ENCODE results near the gene SLC35F2.

Gene SLC35F2

DNA sequence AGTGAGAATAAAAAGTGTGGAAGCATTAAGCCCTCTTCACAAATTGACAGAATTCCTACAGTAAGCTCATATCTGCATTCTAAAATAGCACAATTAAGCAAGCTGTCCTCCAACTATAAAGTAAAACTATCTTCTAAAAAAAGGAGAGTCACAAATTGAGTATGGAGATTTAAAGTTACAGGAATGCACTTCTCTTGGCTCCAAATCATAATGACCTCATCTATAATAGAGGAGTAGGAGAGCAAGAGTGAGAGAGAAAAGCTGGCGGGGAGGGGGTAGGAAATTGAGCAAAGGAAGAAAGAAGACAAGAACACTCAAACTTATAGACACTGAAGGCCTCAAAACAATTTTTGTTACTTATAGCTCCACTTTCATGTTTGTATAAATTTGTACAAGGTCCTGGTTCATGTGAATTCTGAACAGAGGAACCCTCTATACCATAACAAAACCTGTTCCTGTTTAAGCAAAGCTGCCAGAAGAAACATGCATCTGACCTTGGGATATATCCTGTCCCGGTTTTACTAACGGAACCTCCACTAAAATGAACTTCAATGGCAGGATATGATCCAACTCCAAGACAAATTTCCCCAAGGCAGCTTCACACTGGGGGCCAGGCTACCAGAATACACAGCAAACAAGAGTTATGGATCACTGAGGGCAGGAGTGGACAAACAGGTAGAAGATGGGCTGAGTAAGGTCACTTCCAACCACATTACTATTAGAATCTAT is 37.2 kb downstream of the SLC35F2 start:
- TF ChIP-seq, protein P1, sequence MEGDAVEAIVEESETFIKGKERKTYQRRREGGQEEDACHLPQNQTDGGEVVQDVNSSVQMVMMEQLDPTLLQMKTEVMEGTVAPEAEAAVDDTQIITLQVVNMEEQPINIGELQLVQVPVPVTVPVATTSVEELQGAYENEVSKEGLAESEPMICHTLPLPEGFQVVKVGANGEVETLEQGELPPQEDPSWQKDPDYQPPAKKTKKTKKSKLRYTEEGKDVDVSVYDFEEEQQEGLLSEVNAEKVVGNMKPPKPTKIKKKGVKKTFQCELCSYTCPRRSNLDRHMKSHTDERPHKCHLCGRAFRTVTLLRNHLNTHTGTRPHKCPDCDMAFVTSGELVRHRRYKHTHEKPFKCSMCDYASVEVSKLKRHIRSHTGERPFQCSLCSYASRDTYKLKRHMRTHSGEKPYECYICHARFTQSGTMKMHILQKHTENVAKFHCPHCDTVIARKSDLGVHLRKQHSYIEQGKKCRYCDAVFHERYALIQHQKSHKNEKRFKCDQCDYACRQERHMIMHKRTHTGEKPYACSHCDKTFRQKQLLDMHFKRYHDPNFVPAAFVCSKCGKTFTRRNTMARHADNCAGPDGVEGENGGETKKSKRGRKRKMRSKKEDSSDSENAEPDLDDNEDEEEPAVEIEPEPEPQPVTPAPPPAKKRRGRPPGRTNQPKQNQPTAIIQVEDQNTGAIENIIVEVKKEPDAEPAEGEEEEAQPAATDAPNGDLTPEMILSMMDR (IDR thresholded peaks at IDR 0.05; ENCODE audit: insufficient read depth, missing control alignments) = no peak
- FAIRE-seq (no peak), DNase-seq (ENCODE audit: insufficient read length, low spot score) (no peak)

DNA sequence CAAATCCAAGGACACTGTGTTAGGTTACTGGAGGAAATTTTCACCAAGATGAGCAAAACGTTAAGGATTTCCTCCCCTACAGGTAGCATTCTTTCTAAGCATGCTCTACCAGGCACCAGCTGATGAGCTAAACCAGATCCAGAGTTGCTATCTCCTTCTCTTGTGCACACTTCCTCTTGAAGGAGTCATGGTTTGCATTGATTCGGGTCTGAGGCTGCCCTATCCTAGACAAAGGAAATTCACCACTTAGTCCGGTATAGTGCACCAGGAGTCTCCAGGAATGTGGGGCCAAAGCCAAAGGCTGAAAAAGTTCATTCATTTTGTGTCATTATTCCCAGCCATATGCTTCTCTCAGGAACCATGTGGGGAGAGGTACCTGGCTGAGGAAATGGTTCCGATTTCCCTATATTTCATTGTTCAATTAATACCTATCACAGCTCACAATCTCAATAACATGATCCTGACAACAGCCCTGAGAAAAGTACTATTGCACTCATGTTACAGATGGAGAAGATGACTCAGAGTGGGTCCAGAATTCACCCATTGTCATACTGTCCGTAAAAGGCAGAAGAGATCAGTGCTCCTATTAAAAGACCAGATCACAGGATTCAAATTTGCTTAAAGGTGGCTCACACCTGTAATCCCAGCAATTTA is 39.1 kb downstream of the SLC35F2 start:
- FAIRE-seq = no peak
- TF ChIP-seq, protein P1 (IDR thresholded peaks at IDR 0.05; ENCODE audit: insufficient read depth, missing control alignments) = no peak
- DNase-seq (ENCODE audit: insufficient read length, low spot score) = no peak

DNA sequence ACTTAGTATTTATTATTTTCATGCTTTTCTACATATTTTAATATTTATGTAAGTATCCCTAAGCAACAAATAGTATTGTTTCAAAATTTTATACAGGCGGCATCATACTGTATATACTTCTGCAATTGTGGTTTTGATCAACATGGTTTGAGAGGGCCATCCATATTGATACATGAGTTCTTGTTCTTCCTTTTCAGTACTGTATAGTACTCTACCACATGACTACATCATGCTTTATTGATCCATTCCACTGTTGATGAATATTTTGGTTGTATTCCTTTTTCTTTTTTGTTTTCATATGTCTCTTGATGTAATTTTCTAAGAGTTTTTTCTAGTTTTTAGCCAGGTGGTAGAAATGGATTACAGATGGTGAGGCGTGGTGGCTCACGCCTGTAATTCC is 40.1 kb downstream of the SLC35F2 start:
- TF ChIP-seq, protein P1 (IDR thresholded peaks at IDR 0.05; ENCODE audit: insufficient read depth, missing control alignments) = no peak
- no peak for DNase-seq (ENCODE audit: insufficient read length, low spot score)
- no peak for FAIRE-seq

DNA sequence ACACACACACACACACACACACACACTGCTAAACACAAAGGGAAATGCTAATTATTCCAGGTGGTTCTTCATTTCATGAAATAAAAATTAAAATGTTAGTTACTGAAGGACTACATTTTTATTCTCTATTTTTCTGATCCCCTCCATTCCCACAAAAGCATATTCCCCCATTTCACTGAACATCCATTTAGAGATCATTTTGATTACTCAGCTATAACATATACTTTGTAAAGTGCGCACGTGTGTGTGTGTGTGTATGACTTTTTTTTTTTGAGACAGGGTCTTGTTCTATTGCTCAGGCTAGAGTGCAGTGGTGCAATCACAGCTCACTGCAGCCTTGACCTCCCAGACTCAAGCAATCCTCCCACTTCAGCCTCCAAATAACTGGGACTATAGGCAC is 42.6 kb downstream of the SLC35F2 start:
- no peak for FAIRE-seq
- DNase-seq (ENCODE audit: insufficient read length, low spot score) = no peak
- TF ChIP-seq, protein P1 (IDR thresholded peaks at IDR 0.05; ENCODE audit: insufficient read depth, missing control alignments) = no peak

DNA sequence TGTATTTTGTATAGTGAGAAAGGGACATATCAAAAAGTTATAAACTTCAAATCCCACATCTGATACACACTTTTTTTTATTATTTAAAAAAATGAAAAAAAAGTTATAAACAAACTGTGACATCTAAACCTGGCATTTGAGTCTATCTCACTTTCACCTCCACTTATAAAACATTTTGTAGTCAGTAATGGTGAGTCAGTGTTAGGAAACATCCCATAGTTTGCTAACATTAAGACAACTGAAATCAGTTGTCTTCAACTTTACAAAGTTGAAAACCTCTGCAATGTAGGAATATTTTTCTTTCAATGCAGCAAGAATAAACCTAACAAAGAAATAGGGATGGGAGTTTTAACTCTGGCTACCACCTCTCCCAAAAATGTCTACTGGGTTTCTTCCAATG is 47.7 kb downstream of the SLC35F2 start:
- no peak for DNase-seq (ENCODE audit: insufficient read length, low spot score)
- TF ChIP-seq, protein P1 (IDR thresholded peaks at IDR 0.05; ENCODE audit: insufficient read depth, missing control alignments) = no peak
- no peak for FAIRE-seq

DNA sequence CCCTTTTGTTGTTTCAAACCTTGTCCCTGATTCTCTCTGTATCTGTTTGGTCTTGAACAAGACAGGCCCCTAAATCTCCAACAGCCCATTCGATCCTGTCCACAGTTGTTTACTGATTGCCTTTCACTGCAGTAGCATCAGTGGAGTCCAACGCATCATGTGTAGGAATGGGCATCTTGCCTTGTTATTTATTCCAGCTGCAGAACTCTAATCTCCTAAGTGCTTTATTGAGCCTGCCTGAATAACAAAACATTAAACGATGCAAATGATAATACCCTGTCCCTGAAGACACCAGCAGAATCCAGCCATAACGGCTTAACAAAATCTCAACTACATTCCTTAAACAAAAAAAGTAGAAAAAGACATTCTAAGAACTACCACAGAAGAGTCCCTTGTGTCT is 50.1 kb downstream of the SLC35F2 start:
- no peak for FAIRE-seq
- TF ChIP-seq, protein P1 (IDR thresholded peaks at IDR 0.05; ENCODE audit: insufficient read depth, missing control alignments) = no peak
- DNase-seq (ENCODE audit: insufficient read length, low spot score) = no peak

DNA sequence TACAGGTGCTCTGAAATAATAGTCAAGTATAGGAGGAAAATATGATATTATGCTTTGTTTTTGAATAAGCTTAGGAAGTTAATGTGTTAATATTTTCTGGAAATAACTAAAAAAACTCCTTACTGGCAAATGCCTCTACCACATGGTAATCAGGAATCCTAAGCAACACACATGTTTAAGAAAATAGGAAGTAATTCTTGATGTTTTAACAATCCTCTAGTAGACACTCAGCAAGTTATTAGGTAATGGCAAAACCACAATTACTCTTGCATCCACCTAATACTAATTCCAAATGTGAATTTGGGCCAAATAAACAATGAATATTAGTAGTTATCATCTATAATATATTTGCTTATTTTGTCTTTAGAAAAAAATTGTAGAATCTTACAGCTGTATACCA is 53.6 kb downstream of the SLC35F2 start:
- no peak for DNase-seq (ENCODE audit: insufficient read length, low spot score)
- FAIRE-seq = no peak
- TF ChIP-seq, protein P1 (IDR thresholded peaks at IDR 0.05; ENCODE audit: insufficient read depth, missing control alignments) = no peak
